Caco-2 (cell line): Measurements from ENCODE around the gene ATOH8. TPM values are rescaled to one million over a fixed set of nuclear protein-coding genes. Genes with fewer than 3 reads are reported as not detected.

Experiments
- BruUV-seq: library from RNA; stranded (reverse); fragments of 400-500 nt; replicated peaks from 2 replicates; lab custom pipeline; 2021; lab: Mats Ljungman, UMichigan
- CTCF ChIA-PET: fragments of 300-600 bp; sonication (Branson Sonifier 250); formaldehyde crosslinking; loops from one replicate; lab custom pipeline; 2022; ENCODE audit warnings: antibody characterized with exemption; lab: Charles Lee
- POLR2A ChIA-PET: fragments of 300-600 bp; sonication (Branson Sonifier 250); formaldehyde crosslinking; loops from one replicate; lab custom pipeline; 2022; ENCODE audit warnings: antibody characterized with exemption; lab: Charles Lee
- DNase-seq, 2 experiments: peaks; one replicate each; pipeline versions ENCODE4 v3.0.0 to v3.0.0-alpha.2; 2020 to 2022
- H3K27me3 ChIP-seq: replicated peaks from 2 replicates; pipeline ENCODE4 v1.6.0; 2011; ENCODE audit warnings: low read length; ENCODE audit not compliant: control insufficient read depth, insufficient read depth
- H3K36me3 ChIP-seq: 2 replicates; pipeline ENCODE4 v1.5.1; 2011; ENCODE audit warnings: low read length; ENCODE audit not compliant: control insufficient read depth, insufficient read depth
- H3K4me1 ChIP-seq: fragments of 250-450 bp; sonication (Bioruptor Pico); 2 replicates; pipeline ENCODE4 v1.5.1; 2020; ENCODE audit warnings: mild to moderate bottlenecking
- H3K4me3 ChIP-seq: 2 replicates; pipeline ENCODE4 v1.5.1; 2011; ENCODE audit warnings: low read depth, mild to moderate bottlenecking, control low read depth, low read length
- H3K9me3 ChIP-seq: fragments of 250-450 bp; sonication (Bioruptor Pico); 2 replicates; pipeline ENCODE4 v1.5.1; 2020; ENCODE audit warnings: mild to moderate bottlenecking, moderate library complexity
- H3K27ac Mint-ChIP-seq: one replicate; pipeline ENCODE4 v1.8.0; 2022; ENCODE audit warnings: mixed read lengths; ENCODE audit not compliant: unreplicated experiment
- H3K27me3 Mint-ChIP-seq: one replicate; pipeline ENCODE4 v1.8.0; 2022; ENCODE audit warnings: mixed read lengths; ENCODE audit not compliant: insufficient read depth, unreplicated experiment
- H3K36me3 Mint-ChIP-seq: one replicate; pipeline ENCODE4 v1.8.0; 2022; ENCODE audit warnings: mild to moderate bottlenecking, mixed read lengths; ENCODE audit not compliant: insufficient read depth, unreplicated experiment
- H3K4me1 Mint-ChIP-seq: one replicate; pipeline ENCODE4 v1.8.0; 2022; ENCODE audit warnings: low read depth, mixed read lengths; ENCODE audit not compliant: unreplicated experiment
- H3K4me3 Mint-ChIP-seq: one replicate; pipeline ENCODE4 v1.8.0; 2022; ENCODE audit warnings: mild to moderate bottlenecking, moderate library complexity, mixed read lengths; ENCODE audit not compliant: unreplicated experiment
- H3K9me3 Mint-ChIP-seq: one replicate; pipeline ENCODE4 v1.8.0; 2022; ENCODE audit warnings: mixed read lengths; ENCODE audit not compliant: unreplicated experiment
- intact Hi-C: fragments of 100-400 bp; cut with micrococcal nuclease; formaldehyde crosslinking; loops from one replicate; pipeline ENCODE4 v1.10.0; 2022; ENCODE audit not compliant: unreplicated experiment
- total RNA-seq: library from RNA; stranded (reverse); gene quantifications from 2 replicates; pipeline ENCODE4 v1.2.3, GENCODE V29; 2022
- TF ChIP-seq, protein P1 (sequence below), 2 experiments: fragments of 200-600 bp in 1 of 2; IDR thresholded peaks; 1 replicate in 1 of 2; 2 replicates in 1 of 2; pipeline versions ENCODE4 v1.5.1 to v1.8.0; 2011 to 2022; ENCODE audit warnings: antibody characterized with exemption in 1 of 2, control low read depth in 1 of 2, inconsistent platforms in 1 of 2, low read depth in 1 of 2, low read length in 1 of 2, mild to moderate bottlenecking in 1 of 2, moderate library complexity in 1 of 2; ENCODE audit not compliant: insufficient read depth in 1 of 2, severe bottlenecking in 1 of 2, unreplicated experiment in 1 of 2

The ATOH8 gene
- total RNA-seq, 1 experiment from 2014 or later, result not detected

DNA sequence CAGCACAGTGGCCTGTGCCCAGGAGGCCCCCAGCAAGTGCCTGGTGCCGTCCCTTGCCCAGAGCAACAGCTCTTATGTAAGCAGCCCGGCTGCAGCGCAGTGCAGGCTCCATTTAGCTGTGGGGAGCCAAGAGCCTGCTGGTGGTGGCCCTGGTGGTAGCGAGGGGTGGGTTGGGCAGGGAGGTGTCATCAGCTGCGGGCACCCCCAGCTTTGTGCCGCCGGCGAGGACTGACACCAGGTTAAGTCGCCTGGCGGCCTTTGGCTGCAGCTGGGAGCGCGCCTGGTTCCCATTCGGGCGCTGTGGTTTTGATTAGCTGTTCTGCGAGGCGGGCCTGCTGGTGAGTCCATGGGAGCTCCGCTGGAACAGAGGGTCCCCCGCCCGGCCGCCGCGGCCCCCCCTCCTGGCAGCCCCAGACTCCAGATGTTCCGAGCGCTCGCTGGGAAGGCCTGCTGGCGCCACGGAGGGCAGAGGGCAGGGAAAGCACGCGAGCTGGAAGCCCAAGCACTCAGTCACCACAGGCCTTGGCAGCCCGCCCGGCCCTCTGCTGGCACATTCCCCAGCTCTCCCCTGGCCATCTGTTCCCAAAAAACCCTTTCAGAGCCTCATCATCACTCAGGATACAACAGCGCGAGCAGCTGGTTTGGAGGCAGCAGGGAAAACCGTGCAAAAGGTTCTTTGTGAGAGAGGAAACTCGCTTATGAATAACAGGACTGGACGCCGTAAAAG is 18.4 kb downstream of the ATOH8 start:
- Histone ChIP-seq H3K9me3 (no peaks in the 10 kb centered on the region), H3K4me1 (no peaks in the 10 kb centered on the region), H3K27me3 (no peaks in the 10 kb centered on the region), H3K4me3 (no peak overlapping the region), H3K36me3 (no peaks in the 10 kb centered on the region)
- no TSS peak for BruUV-seq
- no peaks in the 10 kb centered on the region for H3K36me3 Mint-ChIP-seq
- TF ChIP-seq, protein P1, sequence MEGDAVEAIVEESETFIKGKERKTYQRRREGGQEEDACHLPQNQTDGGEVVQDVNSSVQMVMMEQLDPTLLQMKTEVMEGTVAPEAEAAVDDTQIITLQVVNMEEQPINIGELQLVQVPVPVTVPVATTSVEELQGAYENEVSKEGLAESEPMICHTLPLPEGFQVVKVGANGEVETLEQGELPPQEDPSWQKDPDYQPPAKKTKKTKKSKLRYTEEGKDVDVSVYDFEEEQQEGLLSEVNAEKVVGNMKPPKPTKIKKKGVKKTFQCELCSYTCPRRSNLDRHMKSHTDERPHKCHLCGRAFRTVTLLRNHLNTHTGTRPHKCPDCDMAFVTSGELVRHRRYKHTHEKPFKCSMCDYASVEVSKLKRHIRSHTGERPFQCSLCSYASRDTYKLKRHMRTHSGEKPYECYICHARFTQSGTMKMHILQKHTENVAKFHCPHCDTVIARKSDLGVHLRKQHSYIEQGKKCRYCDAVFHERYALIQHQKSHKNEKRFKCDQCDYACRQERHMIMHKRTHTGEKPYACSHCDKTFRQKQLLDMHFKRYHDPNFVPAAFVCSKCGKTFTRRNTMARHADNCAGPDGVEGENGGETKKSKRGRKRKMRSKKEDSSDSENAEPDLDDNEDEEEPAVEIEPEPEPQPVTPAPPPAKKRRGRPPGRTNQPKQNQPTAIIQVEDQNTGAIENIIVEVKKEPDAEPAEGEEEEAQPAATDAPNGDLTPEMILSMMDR (IDR thresholded peaks at IDR 0.05; ENCODE audit: insufficient read depth in 1 of 2, low read depth in 1 of 2, low read length in 1 of 2, severe bottlenecking in 1 of 2, unreplicated experiment in 1 of 2), result no peak
- H3K27me3 Mint-ChIP-seq, result no peaks in the 10 kb centered on the region
- CTCF ChIA-PET, result interaction anchor here (0.7 to 2.2 kb wide), 3 partner anchors 9 to 214 kb away, joined by 3 to 6 read pairs (median 3); no protein-coding TSS in a partner anchor
- no peak overlapping the region for H3K27ac Mint-ChIP-seq
- intact Hi-C loops, result no loop called here
- no peak overlapping the region for H3K4me3 Mint-ChIP-seq
- POLR2A ChIA-PET, result no interaction called here
- no peaks in the 10 kb centered on the region for H3K9me3 Mint-ChIP-seq
- no peaks in the 10 kb centered on the region for H3K4me1 Mint-ChIP-seq
- no peak for DNase-seq

DNA sequence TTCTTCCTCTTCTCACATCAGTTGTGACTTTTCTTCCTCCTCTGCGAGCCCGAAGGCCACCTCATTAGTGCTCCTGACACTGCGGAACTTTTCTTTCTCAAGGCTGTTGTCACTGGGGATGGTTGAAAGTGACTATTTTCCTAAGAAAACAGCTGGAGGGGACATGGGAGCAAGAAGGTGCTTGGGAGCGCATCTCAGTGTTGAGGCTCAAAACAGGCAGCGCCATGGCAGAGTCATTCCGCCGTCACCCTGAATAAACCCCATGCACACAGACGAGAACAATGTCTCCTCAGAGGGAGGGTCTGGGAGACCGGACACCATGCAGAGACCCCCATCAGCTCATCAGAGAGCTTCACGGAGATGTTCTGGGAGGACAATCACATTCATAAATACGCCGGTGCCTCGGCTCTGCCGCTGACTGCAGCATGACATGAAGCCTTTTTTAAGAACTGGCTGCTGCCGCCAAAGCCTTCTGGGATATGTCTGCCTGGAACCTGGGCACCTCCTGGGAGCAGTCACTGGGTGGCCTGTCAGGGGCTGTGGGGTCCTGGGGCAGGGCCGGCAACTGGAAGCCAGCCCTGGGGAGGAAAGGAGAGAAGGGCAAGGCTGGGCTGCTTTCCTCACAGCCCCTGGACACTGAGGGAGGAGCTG is 19.2 kb downstream of the ATOH8 start:
- DNase-seq, result no peak
- Mint-ChIP-seq H3K4me1 (no peaks in the 10 kb centered on the region), H3K4me3 (no peak overlapping the region), H3K36me3 (no peaks in the 10 kb centered on the region), H3K9me3 (no peaks in the 10 kb centered on the region), H3K27ac (no peak overlapping the region), H3K27me3 (no peaks in the 10 kb centered on the region)
- CTCF ChIA-PET, result interaction anchor here (1.0 kb wide), 1 partner anchor 10 kb away, joined by 3 read pairs; no protein-coding TSS in a partner anchor
- H3K4me1 ChIP-seq, result no peaks in the 10 kb centered on the region
- BruUV-seq, result no TSS peak
- H3K36me3 ChIP-seq, result no peaks in the 10 kb centered on the region
- TF ChIP-seq, protein P1 (IDR thresholded peaks at IDR 0.05; ENCODE audit: insufficient read depth in 1 of 2, low read depth in 1 of 2, low read length in 1 of 2, severe bottlenecking in 1 of 2, unreplicated experiment in 1 of 2), result no peak
- intact Hi-C loops, result no loop called here
- POLR2A ChIA-PET, result no interaction called here
- no peak overlapping the region for H3K4me3 ChIP-seq
- H3K27me3 ChIP-seq, result no peaks in the 10 kb centered on the region
- H3K9me3 ChIP-seq, result no peaks in the 10 kb centered on the region

DNA sequence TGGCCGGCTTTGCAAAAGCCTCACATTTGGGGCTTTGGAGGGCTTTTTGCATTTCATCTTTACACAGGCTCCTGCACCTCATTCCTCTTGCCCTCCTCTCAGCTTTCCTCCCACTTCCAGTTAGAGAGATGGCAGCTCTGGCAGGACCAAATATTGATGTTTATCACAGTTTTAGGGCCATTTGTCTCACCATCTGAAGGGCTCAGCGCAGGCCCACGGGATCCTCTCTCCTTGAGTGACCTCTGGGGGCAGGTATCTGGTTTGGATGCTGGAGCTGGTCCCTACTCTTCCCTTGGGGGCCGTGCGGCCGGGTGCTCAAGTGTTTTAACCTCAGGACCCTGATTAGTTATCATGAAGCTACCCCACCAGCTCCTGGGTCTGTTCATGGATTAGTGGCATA is 19.9 kb downstream of the ATOH8 start:
- Histone ChIP-seq H3K27me3 (no peaks in the 10 kb centered on the region), H3K4me3 (no peak overlapping the region), H3K9me3 (no peaks in the 10 kb centered on the region), H3K36me3 (no peaks in the 10 kb centered on the region), H3K4me1 (no peaks in the 10 kb centered on the region)
- no peaks in the 10 kb centered on the region for H3K36me3 Mint-ChIP-seq
- ChIA-PET CTCF (no interaction called here), POLR2A (no interaction called here)
- TF ChIP-seq, protein P1 (IDR thresholded peaks at IDR 0.05; ENCODE audit: insufficient read depth in 1 of 2, low read depth in 1 of 2, low read length in 1 of 2, severe bottlenecking in 1 of 2, unreplicated experiment in 1 of 2), result no peak
- no peaks in the 10 kb centered on the region for H3K9me3 Mint-ChIP-seq
- DNase-seq, result no peak
- intact Hi-C loops, result no loop called here
- H3K27ac Mint-ChIP-seq, result no peak overlapping the region
- H3K27me3 Mint-ChIP-seq, result no peaks in the 10 kb centered on the region
- no TSS peak for BruUV-seq
- no peak overlapping the region for H3K4me3 Mint-ChIP-seq
- H3K4me1 Mint-ChIP-seq, result no peaks in the 10 kb centered on the region
